Astrocyte (in vitro differentiated cells and primary cell): Measurements from ENCODE around the gene APPBP2.

Experiments
- CTCF ChIP-seq: IDR thresholded peaks from 2 replicates; pipeline ENCODE4 v1.5.1; 2011; ENCODE audit warnings: low read depth, mild to moderate bottlenecking, inconsistent platforms, low read length, moderate library complexity; ENCODE audit not compliant: insufficient read depth
- EZH2 ChIP-seq: IDR thresholded peaks from 2 replicates; pipeline ENCODE4 v1.6.1; 2012; ENCODE audit warnings: mild to moderate bottlenecking, low read length, inconsistent platforms; ENCODE audit not compliant: insufficient read depth

DNA sequence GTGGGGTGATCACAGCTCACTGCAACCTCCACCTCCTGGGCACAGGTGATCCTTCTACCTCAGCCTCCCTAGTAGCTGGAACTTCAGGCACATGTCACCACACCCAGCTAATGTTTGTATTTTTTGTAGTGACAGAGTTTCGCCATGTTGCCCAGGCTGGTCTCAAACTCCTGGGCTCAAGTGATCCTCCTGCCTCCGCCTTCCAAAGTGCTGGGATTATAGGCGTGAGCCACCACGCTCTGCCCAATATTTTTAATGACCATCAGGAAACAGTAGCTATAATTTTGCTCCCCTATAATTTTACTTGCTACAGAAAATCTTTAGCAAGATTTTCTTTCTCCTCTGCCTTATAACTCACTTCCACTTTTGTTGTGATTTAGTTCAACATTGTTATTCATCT, 29.7 kb upstream of the APPBP2 start:
- TF ChIP-seq CTCF (no peak), EZH2 (no peak)
